ENCODE data around the gene TRRAP. TPM values are rescaled to one million over a fixed set of nuclear protein-coding genes. Genes with fewer than 3 reads are reported as not detected.

Gene TRRAP
- polyA plus RNA-seq, 6 donors from 2014 or later = 0.09 to 7.1 (median 3.1) TPM

GRCh38 chr7:99002827-99003212 is 124.5 kb downstream of the TRRAP start:
- no peaks in the 10 kb centered on the region for H3K9me3 Mint-ChIP-seq
- H3K4me3 Mint-ChIP-seq = no peak overlapping the region
- peaks cover 0 to 4% (median 0%) of the 10 kb centered on the region in 3 donors for H3K4me1 Mint-ChIP-seq
- ATAC-seq (ENCODE audit: low read depth in 2 of 2) (no peak), DNase-seq (no peak)
- no peaks in the 10 kb centered on the region for H3K27me3 Mint-ChIP-seq
- no peak overlapping the region for H3K27ac Mint-ChIP-seq
- peaks cover 23 to 31% of the 10 kb centered on the region in 2 donors for H3K36me3 Mint-ChIP-seq

DNA sequence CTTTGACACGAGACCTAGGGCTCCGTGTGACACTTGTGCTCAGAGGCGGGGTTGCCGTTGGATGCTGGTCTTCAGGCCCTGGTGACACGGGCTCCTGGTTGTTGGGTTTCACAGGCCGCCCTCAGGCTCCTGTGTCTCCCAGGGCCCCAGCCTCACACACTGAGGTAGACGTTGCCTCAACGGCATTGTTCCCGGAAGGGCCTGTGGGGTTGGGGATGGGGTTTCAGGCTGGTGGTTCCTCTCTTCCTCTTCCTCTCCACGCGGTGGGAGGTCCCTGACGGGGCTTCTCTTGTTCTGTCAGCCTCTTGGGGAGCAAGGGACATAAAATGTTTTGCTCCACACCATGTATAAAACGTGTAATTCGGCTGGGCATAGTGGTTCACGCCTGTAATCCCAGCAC is 125.1 kb downstream of the TRRAP start:
- no peaks in the 10 kb centered on the region for H3K27me3 Mint-ChIP-seq
- H3K36me3 Mint-ChIP-seq = peaks cover 23 to 28% of the 10 kb centered on the region in 2 donors
- DNase-seq (no peak), ATAC-seq (ENCODE audit: low read depth in 2 of 2) (no peak)
- H3K27ac Mint-ChIP-seq = peak overlapping the region in 1 of 6 donors; percentile 26
- H3K4me1 Mint-ChIP-seq = peaks cover 0 to 4% (median 0%) of the 10 kb centered on the region in 3 donors
- H3K4me3 Mint-ChIP-seq = no peak overlapping the region
- H3K9me3 Mint-ChIP-seq = no peaks in the 10 kb centered on the region

GRCh38 chr7:99004216-99004615 is 125.9 kb downstream of the TRRAP start:
- H3K4me1 Mint-ChIP-seq = peaks cover 0 to 4% (median 0%) of the 10 kb centered on the region in 3 donors
- no peak overlapping the region for H3K4me3 Mint-ChIP-seq
- H3K36me3 Mint-ChIP-seq = peaks cover 23 to 27% of the 10 kb centered on the region in 2 donors
- ATAC-seq (ENCODE audit: low read depth in 2 of 2) (no peak), DNase-seq (no peak)
- H3K27ac Mint-ChIP-seq = peak overlapping the region in 1 of 6 donors; percentile 64
- no peaks in the 10 kb centered on the region for H3K27me3 Mint-ChIP-seq
- H3K9me3 Mint-ChIP-seq = no peaks in the 10 kb centered on the region

GRCh38 chr7:99004781-99005500 is 126.6 kb downstream of the TRRAP start:
- Mint-ChIP-seq H3K27ac (peak overlapping the region in 2 of 6 donors; percentile 54 to 69), H3K27me3 (no peaks in the 10 kb centered on the region), H3K4me1 (peaks cover 0 to 4% (median 0%) of the 10 kb centered on the region in 3 donors), H3K36me3 (peaks cover 23 to 27% of the 10 kb centered on the region in 2 donors), H3K9me3 (no peaks in the 10 kb centered on the region), H3K4me3 (peak overlapping the region in 1 of 8 donors; percentile 72)
- DNase-seq (no peak), ATAC-seq (ENCODE audit: low read depth in 2 of 2) (no peak)

DNA sequence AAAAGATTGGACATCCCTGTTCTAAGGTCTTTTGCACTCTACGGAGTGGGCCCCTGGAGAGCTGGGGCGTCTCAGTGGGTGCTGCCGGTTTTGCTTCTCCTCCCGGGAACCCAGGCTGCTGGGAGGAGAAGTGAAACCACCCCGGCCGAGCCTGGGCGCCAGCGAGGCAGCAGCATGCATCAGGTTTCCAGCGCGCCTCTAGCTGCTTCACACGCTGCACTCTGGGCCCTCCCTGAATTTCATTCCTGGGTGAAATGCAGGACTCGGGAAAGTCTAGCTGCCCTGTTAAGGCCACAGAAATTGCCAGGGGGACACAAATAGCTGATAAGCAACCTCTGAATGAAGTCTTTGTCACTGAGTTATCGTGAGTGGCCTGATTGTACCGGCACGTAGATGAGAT is 127.4 kb downstream of the TRRAP start:
- H3K9me3 Mint-ChIP-seq = no peaks in the 10 kb centered on the region
- peak in 1 of 2 donors; percentile 57 for ATAC-seq (ENCODE audit: low read depth in 2 of 2)
- no peaks in the 10 kb centered on the region for H3K27me3 Mint-ChIP-seq
- peaks cover 0 to 4% (median 0%) of the 10 kb centered on the region in 3 donors for H3K4me1 Mint-ChIP-seq
- peak; percentile 4 for DNase-seq
- H3K36me3 Mint-ChIP-seq = peaks cover 27 to 33% of the 10 kb centered on the region in 2 donors
- peak overlapping the region in 4 of 6 donors; percentile 8 to 71 (median 24) for H3K27ac Mint-ChIP-seq
- H3K4me3 Mint-ChIP-seq = no peak overlapping the region

DNA sequence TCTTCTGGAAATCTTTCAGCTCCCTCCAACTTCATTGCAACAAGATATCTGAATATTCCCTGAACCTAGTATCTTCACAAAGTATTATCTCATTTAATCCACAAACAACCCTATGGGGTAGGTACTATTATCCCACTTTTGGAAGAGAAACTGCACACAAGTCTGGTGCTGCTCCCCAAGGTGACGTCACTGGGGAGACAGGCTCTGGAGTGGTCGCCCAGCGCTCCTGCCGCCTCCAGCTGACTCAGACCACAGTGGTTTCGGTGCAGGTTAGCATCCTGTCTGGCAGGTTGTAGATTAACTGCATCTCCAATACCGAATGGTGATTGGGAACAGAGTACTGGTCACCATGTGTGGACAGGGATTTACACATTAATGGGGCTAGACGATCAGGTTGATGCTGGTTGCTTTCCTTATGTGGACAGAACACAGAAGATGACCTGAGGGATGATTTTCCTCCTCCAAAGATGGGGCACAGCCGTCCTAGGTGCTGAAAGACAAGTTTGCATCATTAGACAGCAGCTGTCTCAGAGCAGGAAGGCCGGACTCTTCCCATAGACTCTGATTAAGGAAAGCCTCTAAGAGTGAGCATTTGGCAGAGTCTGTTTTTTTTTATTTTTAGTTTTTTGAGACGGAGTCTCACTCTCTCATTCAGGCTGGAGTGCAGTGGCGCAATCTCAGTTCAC is 128.6 kb downstream of the TRRAP start:
- Mint-ChIP-seq H3K27me3 (no peaks in the 10 kb centered on the region), H3K9me3 (no peaks in the 10 kb centered on the region), H3K4me3 (no peak overlapping the region), H3K27ac (no peak overlapping the region), H3K4me1 (peaks cover 0 to 1% (median 0%) of the 10 kb centered on the region in 3 donors), H3K36me3 (peaks cover 28 to 33% of the 10 kb centered on the region in 2 donors)
- ATAC-seq (ENCODE audit: low read depth in 2 of 2) (no peak), DNase-seq (no peak)

GRCh38 chr7:99008181-99008631 is 129.9 kb downstream of the TRRAP start:
- Mint-ChIP-seq H3K27me3 (no peaks in the 10 kb centered on the region), H3K4me3 (no peak overlapping the region), H3K4me1 (no peaks in the 10 kb centered on the region), H3K27ac (no peak overlapping the region), H3K9me3 (no peaks in the 10 kb centered on the region), H3K36me3 (peaks cover 28 to 42% of the 10 kb centered on the region in 2 donors)
- DNase-seq = no peak
- ATAC-seq (ENCODE audit: low read depth in 2 of 2) = no peak

DNA sequence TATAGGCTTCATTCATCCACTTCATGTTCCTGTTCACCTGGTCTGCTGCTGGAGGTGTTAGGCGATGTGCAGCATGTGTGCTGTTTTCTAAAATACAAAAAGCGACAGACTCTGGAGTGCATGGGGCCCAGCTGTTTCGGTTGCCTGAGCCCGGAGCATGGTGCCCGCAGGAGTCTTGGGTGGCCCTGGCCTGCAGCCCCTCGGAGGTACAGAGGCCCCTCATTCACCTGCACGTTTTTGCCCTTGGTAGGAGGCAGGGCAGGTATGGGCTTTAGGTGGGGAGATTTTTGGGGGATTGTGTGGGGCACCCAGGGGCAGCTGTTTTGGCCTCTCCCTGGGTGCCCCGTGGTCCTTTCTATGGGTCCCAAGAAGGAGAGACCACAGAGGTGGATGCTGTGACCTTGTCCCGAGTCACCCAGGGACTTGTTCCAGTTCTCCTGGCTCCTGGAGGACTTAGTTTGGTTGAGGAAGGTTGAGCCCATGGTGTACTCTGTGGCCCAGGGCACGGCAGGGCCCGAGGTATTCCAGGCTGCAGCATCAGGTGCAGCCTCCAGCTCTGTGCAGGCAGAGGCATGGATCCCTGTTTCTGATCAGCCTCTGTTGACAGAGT is 130.7 kb downstream of the TRRAP start:
- peak overlapping the region in 1 of 8 donors; percentile 53 for H3K4me3 Mint-ChIP-seq
- H3K9me3 Mint-ChIP-seq = no peaks in the 10 kb centered on the region
- H3K27me3 Mint-ChIP-seq = no peaks in the 10 kb centered on the region
- no peaks in the 10 kb centered on the region for H3K4me1 Mint-ChIP-seq
- ATAC-seq (ENCODE audit: low read depth in 2 of 2) (no peak), DNase-seq (no peak)
- H3K36me3 Mint-ChIP-seq = peaks cover 28 to 42% of the 10 kb centered on the region in 2 donors
- H3K27ac Mint-ChIP-seq = no peak overlapping the region

DNA sequence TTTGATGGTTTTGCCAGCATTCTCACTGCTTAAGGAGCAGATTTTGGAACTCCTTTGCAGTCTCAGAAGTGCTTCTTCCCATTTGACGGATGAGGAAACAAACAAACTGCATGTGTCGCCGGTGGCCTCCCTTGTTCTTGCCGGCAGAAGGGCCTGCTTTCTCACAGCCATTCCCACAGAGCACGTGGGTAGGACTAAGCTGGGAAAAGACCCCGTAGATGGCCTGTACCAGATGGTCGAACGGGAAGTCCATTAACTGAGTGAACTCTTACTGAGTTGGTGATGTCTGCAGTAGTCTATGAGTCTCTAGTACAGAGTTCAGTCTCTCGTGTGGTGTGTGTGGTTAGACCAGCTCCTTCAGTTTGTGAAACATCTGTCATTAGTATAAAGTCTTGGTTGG is 131.9 kb downstream of the TRRAP start:
- Mint-ChIP-seq H3K27ac (peak overlapping the region in 1 of 6 donors; percentile 37), H3K4me3 (no peak overlapping the region), H3K9me3 (no peaks in the 10 kb centered on the region), H3K36me3 (peaks cover 28 to 42% of the 10 kb centered on the region in 2 donors), H3K4me1 (peaks cover 0 to 7% (median 0%) of the 10 kb centered on the region in 3 donors), H3K27me3 (no peaks in the 10 kb centered on the region)
- ATAC-seq (ENCODE audit: low read depth in 2 of 2) = no peak
- DNase-seq = no peak

DNA sequence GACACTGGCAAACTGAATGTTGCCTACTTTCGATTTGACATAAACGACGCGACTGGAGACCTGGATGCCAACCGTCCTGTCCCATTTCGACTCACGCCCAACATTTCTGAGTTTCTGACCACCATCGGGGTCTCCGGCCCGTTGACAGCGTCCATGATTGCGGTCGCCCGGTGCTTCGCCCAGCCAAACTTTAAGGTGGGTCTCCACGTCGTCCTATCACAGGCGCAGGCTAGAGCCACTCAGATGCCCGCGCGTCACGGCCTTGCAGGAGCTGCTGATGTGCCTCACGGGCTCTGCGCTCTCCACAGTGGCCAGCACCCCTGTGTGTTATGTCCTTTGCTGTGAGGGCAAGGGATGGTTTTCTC is 133.0 kb downstream of the TRRAP start:
- ATAC-seq (ENCODE audit: low read depth in 2 of 2) = no peak
- H3K4me3 Mint-ChIP-seq = no peak overlapping the region
- H3K27ac Mint-ChIP-seq = no peak overlapping the region
- H3K27me3 Mint-ChIP-seq = no peaks in the 10 kb centered on the region
- peaks cover 22 to 40% of the 10 kb centered on the region in 2 donors for H3K36me3 Mint-ChIP-seq
- DNase-seq = no peak
- peaks cover 0 to 7% (median 0%) of the 10 kb centered on the region in 3 donors for H3K4me1 Mint-ChIP-seq
- no peaks in the 10 kb centered on the region for H3K9me3 Mint-ChIP-seq

DNA sequence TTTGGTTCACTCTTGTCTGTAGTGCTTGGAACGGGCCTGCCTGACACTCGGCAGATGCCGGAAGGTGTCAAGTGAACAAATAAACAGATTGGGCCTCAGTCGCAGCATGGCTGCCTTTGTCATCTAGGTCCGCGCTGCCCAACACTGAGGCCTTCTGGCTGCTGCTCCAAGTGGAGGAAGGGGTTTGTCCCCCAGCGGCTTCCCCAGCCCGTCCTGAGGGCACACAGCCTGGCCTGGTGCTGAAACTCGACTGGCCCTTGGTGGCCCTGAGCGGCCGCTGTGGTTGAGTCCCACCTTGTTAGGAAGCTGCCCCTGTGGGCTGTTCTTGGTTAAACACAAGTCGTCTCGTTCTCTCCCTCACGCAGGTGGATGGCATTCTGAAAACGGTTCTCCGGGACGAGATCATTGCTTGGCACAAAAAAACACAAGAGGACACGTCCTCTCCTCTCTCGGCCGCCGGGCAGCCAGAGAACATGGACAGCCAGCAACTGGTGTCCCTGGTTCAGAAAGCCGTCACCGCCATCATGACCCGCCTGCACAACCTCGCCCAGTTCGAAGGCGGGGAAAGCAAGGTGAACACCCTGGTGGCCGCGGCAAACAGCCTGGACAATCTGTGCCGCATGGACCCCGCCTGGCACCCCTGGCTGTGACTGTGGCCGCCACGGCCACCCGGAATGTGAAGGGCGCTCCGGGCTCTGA is 133.5 kb downstream of the TRRAP start:
- no peak for ATAC-seq (ENCODE audit: low read depth in 2 of 2)

GRCh38 chr7:99012722-99013121 is 134.4 kb downstream of the TRRAP start:
- DNase-seq = no peak
- Mint-ChIP-seq H3K36me3 (peaks cover 22 to 39% of the 10 kb centered on the region in 2 donors), H3K27me3 (no peaks in the 10 kb centered on the region)

More for the DNA sequence above, 133.5 kb downstream of the TRRAP start:
- H3K9me3 Mint-ChIP-seq = no peaks in the 10 kb centered on the region
- H3K27me3 Mint-ChIP-seq = no peaks in the 10 kb centered on the region
- H3K36me3 Mint-ChIP-seq = peaks cover 22 to 40% of the 10 kb centered on the region in 2 donors
- H3K4me1 Mint-ChIP-seq = peaks cover 0 to 7% (median 0%) of the 10 kb centered on the region in 3 donors
- H3K4me3 Mint-ChIP-seq = no peak overlapping the region
- no peak overlapping the region for H3K27ac Mint-ChIP-seq
- DNase-seq = no peak

More at GRCh38 chr7:99012722-99013121, 134.4 kb downstream of the TRRAP start:
- no peak for ATAC-seq (ENCODE audit: low read depth in 2 of 2)
- Mint-ChIP-seq H3K27ac (no peak overlapping the region), H3K9me3 (no peaks in the 10 kb centered on the region), H3K4me1 (peaks cover 0 to 7% (median 0%) of the 10 kb centered on the region in 3 donors), H3K4me3 (no peak overlapping the region)

Measured in naive B cell (primary cell).